ENCODE data around the gene MAGI3.
"Not testable (repeated sequence)": the region's sequence is repeated elsewhere in the genome, so short reads cannot be mapped to it uniquely, and the experiment has no call there.

Gene MAGI3

GRCh38 chr1:113552244-113552643 is 161.9 kb downstream of the MAGI3 start:
- Histone ChIP-seq H3K9ac (ENCODE audit: low read depth, low read length) (no peak overlapping the region), H3K4me1 (ENCODE audit: insufficient read depth, low read length) (peaks cover 10% of the 10 kb centered on the region; the same call in 1 of the 2 replicates), H3K27ac (ENCODE audit: low read length) (no peak overlapping the region), H3K27me3 (ENCODE audit: insufficient read depth, low read length) (no peaks in the 10 kb centered on the region), H3K9me3 (ENCODE audit: insufficient read depth, low read depth, low read length) (no peaks in the 10 kb centered on the region), H3K36me3 (ENCODE audit: insufficient read depth, low read depth, low read length) (no peaks in the 10 kb centered on the region), H3K4me3 (ENCODE audit: low read length) (no peak overlapping the region)

DNA sequence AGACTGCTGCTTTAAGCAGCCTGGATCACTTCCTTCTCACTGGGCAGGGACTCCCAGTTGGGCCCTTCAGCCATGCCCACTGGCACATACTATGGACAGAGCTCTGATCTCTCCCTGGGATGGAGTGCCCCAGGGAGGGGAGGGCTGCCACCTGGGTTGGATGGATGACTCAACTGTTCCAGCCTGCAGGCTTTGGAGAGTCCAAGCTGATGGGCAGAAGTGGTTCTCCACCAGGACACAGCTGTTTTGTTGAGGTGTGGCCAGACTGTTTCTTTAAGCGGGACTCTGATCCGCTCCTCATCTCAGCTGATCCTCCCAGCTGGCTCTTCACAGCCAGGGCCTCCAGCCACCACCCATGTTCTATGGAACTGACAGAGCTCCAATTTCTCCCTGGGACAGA is 166.9 kb downstream of the MAGI3 start:
- H3K9me3 ChIP-seq (ENCODE audit: insufficient read depth, low read depth, low read length), result no peaks in the 10 kb centered on the region
- H3K9ac ChIP-seq (ENCODE audit: low read depth, low read length), result no peak overlapping the region
- H3K4me1 ChIP-seq (ENCODE audit: insufficient read depth, low read length), result no peaks in the 10 kb centered on the region
- no peak overlapping the region for H3K27ac ChIP-seq (ENCODE audit: low read length)
- H3K36me3 ChIP-seq (ENCODE audit: insufficient read depth, low read depth, low read length), result no peaks in the 10 kb centered on the region
- H3K27me3 ChIP-seq (ENCODE audit: insufficient read depth, low read length), result no peaks in the 10 kb centered on the region
- no peak overlapping the region for H3K4me3 ChIP-seq (ENCODE audit: low read length)

- H3K9me3 ChIP-seq (ENCODE audit: insufficient read depth, low read depth, low read length), result 0 out of 2 replicates have a peak, but pooled peaks cover 8% of the 10 kb centered on the region
- no peaks in the 10 kb centered on the region for H3K27me3 ChIP-seq (ENCODE audit: insufficient read depth, low read length)
- no peaks in the 10 kb centered on the region for H3K36me3 ChIP-seq (ENCODE audit: insufficient read depth, low read depth, low read length)
- no peak overlapping the region for H3K4me3 ChIP-seq (ENCODE audit: low read length)
- H3K4me1 ChIP-seq (ENCODE audit: insufficient read depth, low read length), result no peaks in the 10 kb centered on the region
- no peak overlapping the region for H3K27ac ChIP-seq (ENCODE audit: low read length)
- no peak overlapping the region for H3K9ac ChIP-seq (ENCODE audit: low read depth, low read length)
Measured at GRCh38 chr1:113565621-113566020, 175.3 kb downstream of the MAGI3 start.

- Histone ChIP-seq H3K27me3 (ENCODE audit: insufficient read depth, low read length) (no peaks in the 10 kb centered on the region), H3K4me1 (ENCODE audit: insufficient read depth, low read length) (no peaks in the 10 kb centered on the region), H3K9ac (ENCODE audit: low read depth, low read length) (no peak overlapping the region), H3K27ac (ENCODE audit: low read length) (no peak overlapping the region), H3K36me3 (ENCODE audit: insufficient read depth, low read depth, low read length) (no peaks in the 10 kb centered on the region), H3K4me3 (ENCODE audit: low read length) (no peak overlapping the region), H3K9me3 (ENCODE audit: insufficient read depth, low read depth, low read length) (0 out of 2 replicates have a peak, but pooled peaks cover 8% of the 10 kb centered on the region)
Measured at GRCh38 chr1:113567427-113567826, 177.1 kb downstream of the MAGI3 start.

DNA sequence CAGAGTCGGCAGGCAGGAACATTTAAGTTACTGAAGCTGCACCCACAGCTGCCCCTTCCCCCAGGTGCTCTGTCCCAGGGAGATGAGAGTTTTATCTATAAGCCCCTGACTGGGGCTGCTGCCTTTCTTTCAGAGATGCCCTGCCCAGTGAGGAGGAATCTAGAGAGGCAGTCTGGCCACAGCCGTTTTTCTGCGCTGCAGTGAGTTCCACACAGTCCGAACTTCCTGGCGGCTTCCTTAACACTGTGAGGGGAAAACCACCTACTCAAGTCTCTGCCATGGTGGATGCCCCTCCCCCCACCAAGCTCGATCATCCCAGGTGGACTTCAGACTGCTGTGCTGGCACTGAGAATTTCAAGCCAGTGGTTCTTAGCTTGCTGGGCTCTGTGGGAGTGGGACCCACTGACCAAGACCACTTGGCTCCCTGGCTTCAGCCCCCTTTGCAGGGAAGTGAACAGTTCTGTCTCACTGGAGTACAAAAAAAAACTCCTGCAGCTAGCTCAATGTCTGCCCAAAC is 185.5 kb downstream of the MAGI3 start:
- H3K36me3 ChIP-seq (ENCODE audit: insufficient read depth, low read depth, low read length); H3K4me3 ChIP-seq (ENCODE audit: low read length); H3K4me1 ChIP-seq (ENCODE audit: insufficient read depth, low read length); H3K27me3 ChIP-seq (ENCODE audit: insufficient read depth, low read length); H3K9me3 ChIP-seq (ENCODE audit: insufficient read depth, low read depth, low read length); H3K27ac ChIP-seq (ENCODE audit: low read length); H3K9ac ChIP-seq (ENCODE audit: low read depth, low read length): not testable (repeated sequence)

DNA sequence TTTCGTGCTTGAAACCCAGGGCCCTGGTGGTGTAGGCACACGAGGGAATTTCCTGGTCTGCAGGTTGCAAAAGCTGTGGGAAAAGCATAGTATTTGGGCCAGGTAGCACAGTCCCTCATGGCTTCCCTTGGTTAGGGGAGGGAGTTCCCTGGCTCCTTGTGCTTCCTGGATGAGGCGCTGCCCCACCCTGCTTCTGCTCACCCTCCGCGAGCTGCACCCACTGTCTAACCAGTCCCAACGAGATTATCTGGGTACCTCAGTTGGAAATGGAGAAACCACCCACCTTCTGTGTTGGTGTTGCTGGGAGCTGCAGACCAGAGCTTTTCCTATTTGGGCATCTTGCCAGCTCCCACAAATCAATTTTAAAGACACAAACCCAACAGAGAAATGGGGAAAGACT is 186.0 kb downstream of the MAGI3 start:
- Histone ChIP-seq H3K9ac (ENCODE audit: low read depth, low read length) (no peak overlapping the region), H3K27me3 (ENCODE audit: insufficient read depth, low read length) (no peaks in the 10 kb centered on the region), H3K4me3 (ENCODE audit: low read length) (no peak overlapping the region), H3K27ac (ENCODE audit: low read length) (no peak overlapping the region), H3K36me3 (ENCODE audit: insufficient read depth, low read depth, low read length) (no peaks in the 10 kb centered on the region), H3K4me1 (ENCODE audit: insufficient read depth, low read length) (no peaks in the 10 kb centered on the region), H3K9me3 (ENCODE audit: insufficient read depth, low read depth, low read length) (no peaks in the 10 kb centered on the region)

GRCh38 chr1:113579256-113580018 is 189.1 kb downstream of the MAGI3 start:
- H3K27ac ChIP-seq (ENCODE audit: low read length), result no peak overlapping the region
- no peaks in the 10 kb centered on the region for H3K4me1 ChIP-seq (ENCODE audit: insufficient read depth, low read length)
- H3K4me3 ChIP-seq (ENCODE audit: low read length), result no peak overlapping the region
- H3K36me3 ChIP-seq (ENCODE audit: insufficient read depth, low read depth, low read length), result no peaks in the 10 kb centered on the region
- no peaks in the 10 kb centered on the region for H3K9me3 ChIP-seq (ENCODE audit: insufficient read depth, low read depth, low read length)
- H3K9ac ChIP-seq (ENCODE audit: low read depth, low read length), result no peak overlapping the region
- H3K27me3 ChIP-seq (ENCODE audit: insufficient read depth, low read length), result no peaks in the 10 kb centered on the region

DNA sequence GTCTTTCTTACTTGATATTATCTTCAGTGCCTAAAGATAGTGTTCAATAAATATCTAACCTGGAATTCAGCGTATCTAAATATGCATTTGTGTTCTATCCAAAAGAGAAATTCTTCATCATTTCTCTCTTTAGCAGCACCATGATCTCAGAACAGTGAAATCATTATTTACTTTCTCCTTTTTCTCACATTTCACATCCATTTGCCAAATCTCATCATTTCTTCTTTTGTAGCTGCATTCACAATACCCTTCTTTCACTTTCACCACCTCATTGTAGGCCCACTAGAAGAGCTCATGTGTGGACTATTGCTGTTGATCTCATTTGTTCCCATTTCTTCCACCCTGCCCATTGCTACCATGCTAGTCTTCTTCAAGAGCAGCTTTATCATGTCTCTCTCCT is 191.0 kb downstream of the MAGI3 start:
- Histone ChIP-seq H3K9me3 (ENCODE audit: insufficient read depth, low read depth, low read length) (no peaks in the 10 kb centered on the region), H3K9ac (ENCODE audit: low read depth, low read length) (no peak overlapping the region), H3K4me1 (ENCODE audit: insufficient read depth, low read length) (no peaks in the 10 kb centered on the region), H3K27me3 (ENCODE audit: insufficient read depth, low read length) (no peaks in the 10 kb centered on the region), H3K4me3 (ENCODE audit: low read length) (no peak overlapping the region), H3K36me3 (ENCODE audit: insufficient read depth, low read depth, low read length) (no peaks in the 10 kb centered on the region), H3K27ac (ENCODE audit: low read length) (no peak overlapping the region)

- Histone ChIP-seq H3K9ac (ENCODE audit: low read depth, low read length) (no peak overlapping the region), H3K36me3 (ENCODE audit: insufficient read depth, low read depth, low read length) (no peaks in the 10 kb centered on the region), H3K27ac (ENCODE audit: low read length) (no peak overlapping the region), H3K27me3 (ENCODE audit: insufficient read depth, low read length) (no peaks in the 10 kb centered on the region), H3K4me1 (ENCODE audit: insufficient read depth, low read length) (no peaks in the 10 kb centered on the region), H3K9me3 (ENCODE audit: insufficient read depth, low read depth, low read length) (no peaks in the 10 kb centered on the region), H3K4me3 (ENCODE audit: low read length) (no peak overlapping the region)
Measured at GRCh38 chr1:113582084-113582483, 191.8 kb downstream of the MAGI3 start.

- no peak overlapping the region for H3K27ac ChIP-seq (ENCODE audit: low read length)
- no peak overlapping the region for H3K4me3 ChIP-seq (ENCODE audit: low read length)
- no peaks in the 10 kb centered on the region for H3K36me3 ChIP-seq (ENCODE audit: insufficient read depth, low read depth, low read length)
- no peaks in the 10 kb centered on the region for H3K9me3 ChIP-seq (ENCODE audit: insufficient read depth, low read depth, low read length)
- no peaks in the 10 kb centered on the region for H3K4me1 ChIP-seq (ENCODE audit: insufficient read depth, low read length)
- H3K27me3 ChIP-seq (ENCODE audit: insufficient read depth, low read length), result no peaks in the 10 kb centered on the region
- no peak overlapping the region for H3K9ac ChIP-seq (ENCODE audit: low read depth, low read length)
Measured at GRCh38 chr1:113587475-113587874, 197.2 kb downstream of the MAGI3 start.

- Histone ChIP-seq H3K27me3 (ENCODE audit: insufficient read depth, low read length) (no peaks in the 10 kb centered on the region), H3K9ac (ENCODE audit: low read depth, low read length) (no peak overlapping the region), H3K4me3 (ENCODE audit: low read length) (no peak overlapping the region), H3K36me3 (ENCODE audit: insufficient read depth, low read depth, low read length) (peaks cover 6% of the 10 kb centered on the region), H3K4me1 (ENCODE audit: insufficient read depth, low read length) (peaks cover 4% of the 10 kb centered on the region; the same call in 1 of the 2 replicates), H3K27ac (ENCODE audit: low read length) (no peak overlapping the region), H3K9me3 (ENCODE audit: insufficient read depth, low read depth, low read length) (peaks cover 7% of the 10 kb centered on the region; the same call in 1 of the 2 replicates)
Measured at GRCh38 chr1:113592230-113592629, 201.9 kb downstream of the MAGI3 start.

DNA sequence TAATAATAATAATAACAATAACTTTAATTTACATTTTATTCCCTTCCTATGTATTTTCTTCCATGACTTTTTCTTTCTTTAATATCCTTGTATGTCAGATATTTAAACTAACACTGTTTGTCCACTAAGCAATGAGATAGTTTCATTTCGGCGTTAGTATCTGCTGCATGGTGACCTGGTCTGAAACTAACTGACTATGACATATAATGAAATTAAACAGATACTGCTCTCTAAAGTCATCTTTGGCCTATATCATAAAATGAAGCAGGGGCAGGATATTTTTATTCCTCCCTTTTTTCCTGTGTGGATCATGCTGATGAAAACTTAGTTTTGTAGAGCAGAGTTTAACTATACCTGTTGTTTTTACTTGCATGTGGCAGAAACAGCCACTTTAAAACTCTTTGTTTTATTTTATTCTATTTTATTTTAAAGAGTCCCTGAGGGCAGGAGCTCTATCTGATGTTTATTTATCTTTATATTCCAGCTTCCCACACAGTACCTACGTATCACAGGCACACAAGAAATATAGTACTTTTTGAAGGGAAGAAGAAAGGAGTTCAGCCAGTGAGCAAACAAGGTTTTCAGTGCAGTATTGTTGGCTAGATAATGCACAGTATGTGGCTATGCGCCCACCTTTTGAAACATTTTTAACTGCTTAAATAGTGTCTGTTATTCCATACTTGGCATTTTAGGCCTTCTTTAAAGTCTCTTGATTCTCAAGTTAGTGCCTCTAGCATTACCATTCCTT is 203.4 kb downstream of the MAGI3 start:
- H3K4me1 ChIP-seq (ENCODE audit: insufficient read depth, low read length), result peaks cover 4% of the 10 kb centered on the region; the same call in 1 of the 2 replicates
- no peak overlapping the region for H3K4me3 ChIP-seq (ENCODE audit: low read length)
- peaks cover 6% of the 10 kb centered on the region for H3K36me3 ChIP-seq (ENCODE audit: insufficient read depth, low read depth, low read length)
- H3K9ac ChIP-seq (ENCODE audit: low read depth, low read length), result no peak overlapping the region
- no peak overlapping the region for H3K27ac ChIP-seq (ENCODE audit: low read length)
- H3K9me3 ChIP-seq (ENCODE audit: insufficient read depth, low read depth, low read length), result peaks cover 9% of the 10 kb centered on the region; the same call in 1 of the 2 replicates
- no peaks in the 10 kb centered on the region for H3K27me3 ChIP-seq (ENCODE audit: insufficient read depth, low read length)
